Retinal pigment epithelial cell (primary cell): Measurements from ENCODE around the gene SLC10A2.

ENCODE experiments used
- DNase-seq: peaks from one replicate; pipeline ENCODE4 v3.0.0-alpha.2; 2010; ENCODE audit warnings: low read depth
- H3K4me3 ChIP-seq: 2 replicates; pipeline ENCODE4 v1.5.1; 2011; ENCODE audit warnings: mild to moderate bottlenecking, low read length, control low read depth, moderate library complexity
- CTCF ChIP-seq: conservative IDR thresholded peaks from 2 replicates; pipeline ENCODE4 v1.5.1; 2011; ENCODE audit warnings: low read depth, low read length, control low read depth, inconsistent platforms

The SLC10A2 gene

GRCh38 chr13:103055166-103055565 lies 11.1 kb downstream of the SLC10A2 start:
- H3K4me3 ChIP-seq, result no peak overlapping the region
- TF ChIP-seq CTCF, result no peak

GRCh38 chr13:103046676-103047075 lies 19.5 kb downstream of the SLC10A2 start:
- no peak for TF ChIP-seq CTCF
- no peak overlapping the region for H3K4me3 ChIP-seq
- DNase-seq, result no peak

More at GRCh38 chr13:103055166-103055565, 11.1 kb downstream of the SLC10A2 start:
- no peak for DNase-seq

- no peak for TF ChIP-seq CTCF
- no peak overlapping the region for H3K4me3 ChIP-seq
- DNase-seq, result no peak
These were observed 22.2 kb downstream of the SLC10A2 start for GRCh38 chr13:103044056-103044455.

- DNase-seq, result no peak
These were observed 26.2 kb downstream of the SLC10A2 start for GRCh38 chr13:103040006-103040405.

GRCh38 chr13:103039183-103039582 lies 27.0 kb downstream of the SLC10A2 start:
- no peak for TF ChIP-seq CTCF
- no peak for DNase-seq
- H3K4me3 ChIP-seq, result no peak overlapping the region

More at GRCh38 chr13:103040006-103040405, 26.2 kb downstream of the SLC10A2 start:
- H3K4me3 ChIP-seq, result no peak overlapping the region
- no peak for TF ChIP-seq CTCF

GRCh38 chr13:103036268-103036667 lies 29.9 kb downstream of the SLC10A2 start:
- no peak for TF ChIP-seq CTCF
- H3K4me3 ChIP-seq, result no peak overlapping the region
- DNase-seq, result no peak

- H3K4me3 ChIP-seq, result no peak overlapping the region
- DNase-seq, result no peak
- TF ChIP-seq CTCF, result no peak
These were observed 32.2 kb downstream of the SLC10A2 start for GRCh38 chr13:103033999-103034398.
